HCT116 (cell line): Measurements from ENCODE around the gene TMEM232.

ENCODE experiments used
- CEBPB ChIP-seq: IDR thresholded peaks from 2 replicates; pipeline ENCODE4 v1.6.1; 2012; ENCODE audit warnings: low read depth
- EGR1 ChIP-seq: IDR thresholded peaks from 2 replicates; pipeline ENCODE4 v1.6.1; 2012; ENCODE audit warnings: low read depth
- EZH2 ChIP-seq: fragments of 200-600 bp; sonication (generic); IDR thresholded peaks from 2 replicates; pipeline ENCODE4 v1.6.1; 2017; ENCODE audit warnings: antibody characterized with exemption, mixed run types
- JUND ChIP-seq: IDR thresholded peaks from 2 replicates; pipeline ENCODE4 v1.6.1; 2012
- POLR2A ChIP-seq: IDR thresholded peaks from 2 replicates; pipeline ENCODE4 v1.7.0; 2011; ENCODE audit warnings: borderline replicate concordance; ENCODE audit not compliant: insufficient read depth, insufficient read length; ENCODE audit errors: extremely low read depth
- POLR2AphosphoS5 ChIP-seq: IDR thresholded peaks from 2 replicates; pipeline ENCODE4 v1.6.1; 2011; ENCODE audit warnings: mild to moderate bottlenecking, low read depth, low read length, moderate library complexity
- RAD21 ChIP-seq: IDR thresholded peaks from 2 replicates; pipeline ENCODE4 v1.6.1; 2012; ENCODE audit warnings: low read depth, mild to moderate bottlenecking
- SP1 ChIP-seq: IDR thresholded peaks from 2 replicates; pipeline ENCODE4 v1.6.1; 2012; ENCODE audit warnings: low read depth
- YY1 ChIP-seq: IDR thresholded peaks from 2 replicates; pipeline ENCODE4 v1.6.1; 2011; ENCODE audit warnings: low read length, low read depth, moderate library complexity, mild to moderate bottlenecking; ENCODE audit not compliant: insufficient replicate concordance; ENCODE audit errors: extremely low read depth
- ZNF274 ChIP-seq: fragments of 200-500 bp; sonication (Bioruptor generic); IDR thresholded peaks from 2 replicates; pipeline ENCODE4 v1.6.1; 2014; ENCODE audit warnings: mild to moderate bottlenecking, low read depth, low read length, inconsistent platforms
- TF ChIP-seq, protein P1 (sequence below), 3 experiments: fragments of 200-600 bp in 1 of 3; sonication (generic) in 1 of 3; IDR thresholded peaks in 2 of 3; conservative IDR thresholded peaks in 1 of 3; 2 replicates each; pipeline ENCODE4 v1.5.1; 2012 to 2017; ENCODE audit warnings: low read depth in 2 of 3, low read length in 2 of 3, antibody characterized with exemption in 1 of 3, borderline replicate concordance in 1 of 3, control low read depth in 1 of 3, mild to moderate bottlenecking in 1 of 3, mixed read lengths in 1 of 3, mixed run types in 1 of 3, moderate library complexity in 1 of 3; ENCODE audit not compliant: insufficient read depth in 1 of 3
- TF ChIP-seq, protein P2 (sequence below): IDR thresholded peaks from 2 replicates; pipeline ENCODE4 v1.6.1; 2011; ENCODE audit warnings: mild to moderate bottlenecking, low read length, moderate library complexity; ENCODE audit not compliant: insufficient replicate concordance; ENCODE audit errors: extremely low read depth
- TF ChIP-seq, protein P3 (sequence below): IDR thresholded peaks from 2 replicates; pipeline ENCODE4 v1.6.1; 2012; ENCODE audit warnings: low read depth
- TF ChIP-seq, protein P4 (sequence below): IDR thresholded peaks from 2 replicates; pipeline ENCODE4 v1.6.1; 2012

DNA sequence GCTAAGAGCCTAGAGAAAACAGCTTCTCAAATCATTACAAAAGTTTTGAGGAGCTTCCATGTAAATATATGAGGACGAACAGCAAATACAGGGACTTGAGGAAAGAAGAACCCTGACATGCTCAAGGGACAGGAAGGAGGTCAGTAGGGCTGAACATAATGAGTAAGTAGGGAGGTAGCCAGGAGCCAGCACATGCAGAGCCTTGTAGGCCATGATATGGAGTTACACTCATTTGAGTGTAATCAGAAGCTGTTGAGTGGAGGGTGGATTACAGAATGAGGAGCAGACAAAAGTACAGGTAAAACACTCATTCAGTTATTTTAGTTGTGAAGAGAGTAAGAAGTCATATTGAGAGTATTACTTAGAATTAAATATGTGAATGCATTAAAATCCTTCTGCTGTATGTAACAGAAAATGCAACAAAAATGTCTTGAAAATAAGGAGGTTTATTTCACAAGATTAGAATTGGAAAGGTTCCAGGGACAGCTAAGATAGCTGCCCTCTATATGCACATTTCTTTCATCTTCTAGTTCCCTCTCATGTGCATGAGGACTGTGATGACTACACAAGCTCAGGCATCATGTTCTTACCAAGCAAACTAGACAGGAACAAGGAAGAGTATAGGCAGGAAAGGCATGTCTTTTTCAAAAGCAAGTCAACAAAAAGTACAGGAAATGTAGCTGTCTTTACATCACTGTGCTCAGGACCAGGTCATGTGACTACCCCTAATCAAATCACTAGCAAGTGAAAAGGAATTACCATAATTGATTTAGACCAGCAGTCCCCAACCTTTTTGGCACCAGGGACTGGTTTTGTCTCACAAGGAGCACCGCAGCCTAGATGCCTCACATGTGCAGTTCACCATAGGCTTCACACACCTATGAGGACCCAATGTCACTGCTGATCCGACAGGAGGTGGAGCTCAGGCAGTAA is 87.2 kb downstream of the TMEM232 start:
- TF ChIP-seq, protein P1, sequence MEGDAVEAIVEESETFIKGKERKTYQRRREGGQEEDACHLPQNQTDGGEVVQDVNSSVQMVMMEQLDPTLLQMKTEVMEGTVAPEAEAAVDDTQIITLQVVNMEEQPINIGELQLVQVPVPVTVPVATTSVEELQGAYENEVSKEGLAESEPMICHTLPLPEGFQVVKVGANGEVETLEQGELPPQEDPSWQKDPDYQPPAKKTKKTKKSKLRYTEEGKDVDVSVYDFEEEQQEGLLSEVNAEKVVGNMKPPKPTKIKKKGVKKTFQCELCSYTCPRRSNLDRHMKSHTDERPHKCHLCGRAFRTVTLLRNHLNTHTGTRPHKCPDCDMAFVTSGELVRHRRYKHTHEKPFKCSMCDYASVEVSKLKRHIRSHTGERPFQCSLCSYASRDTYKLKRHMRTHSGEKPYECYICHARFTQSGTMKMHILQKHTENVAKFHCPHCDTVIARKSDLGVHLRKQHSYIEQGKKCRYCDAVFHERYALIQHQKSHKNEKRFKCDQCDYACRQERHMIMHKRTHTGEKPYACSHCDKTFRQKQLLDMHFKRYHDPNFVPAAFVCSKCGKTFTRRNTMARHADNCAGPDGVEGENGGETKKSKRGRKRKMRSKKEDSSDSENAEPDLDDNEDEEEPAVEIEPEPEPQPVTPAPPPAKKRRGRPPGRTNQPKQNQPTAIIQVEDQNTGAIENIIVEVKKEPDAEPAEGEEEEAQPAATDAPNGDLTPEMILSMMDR (IDR thresholded peaks at IDR 0.05 in 2 of 3, conservative IDR thresholded peaks at IDR 0.05 in 1 of 3; ENCODE audit: borderline replicate concordance in 1 of 3, insufficient read depth in 1 of 3, low read depth in 2 of 3, low read length in 2 of 3), result no peak
- TF ChIP-seq ZNF274 (no peak), SP1 (no peak), POLR2A (no peak), POLR2AphosphoS5 (no peak), YY1 (no peak), CEBPB (no peak), EGR1 (no peak), JUND (no peak), RAD21 (no peak), EZH2 (no peak)
- TF ChIP-seq, protein P2, sequence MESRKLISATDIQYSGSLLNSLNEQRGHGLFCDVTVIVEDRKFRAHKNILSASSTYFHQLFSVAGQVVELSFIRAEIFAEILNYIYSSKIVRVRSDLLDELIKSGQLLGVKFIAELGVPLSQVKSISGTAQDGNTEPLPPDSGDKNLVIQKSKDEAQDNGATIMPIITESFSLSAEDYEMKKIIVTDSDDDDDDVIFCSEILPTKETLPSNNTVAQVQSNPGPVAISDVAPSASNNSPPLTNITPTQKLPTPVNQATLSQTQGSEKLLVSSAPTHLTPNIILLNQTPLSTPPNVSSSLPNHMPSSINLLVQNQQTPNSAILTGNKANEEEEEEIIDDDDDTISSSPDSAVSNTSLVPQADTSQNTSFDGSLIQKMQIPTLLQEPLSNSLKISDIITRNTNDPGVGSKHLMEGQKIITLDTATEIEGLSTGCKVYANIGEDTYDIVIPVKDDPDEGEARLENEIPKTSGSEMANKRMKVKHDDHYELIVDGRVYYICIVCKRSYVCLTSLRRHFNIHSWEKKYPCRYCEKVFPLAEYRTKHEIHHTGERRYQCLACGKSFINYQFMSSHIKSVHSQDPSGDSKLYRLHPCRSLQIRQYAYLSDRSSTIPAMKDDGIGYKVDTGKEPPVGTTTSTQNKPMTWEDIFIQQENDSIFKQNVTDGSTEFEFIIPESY, result no peak
- TF ChIP-seq, protein P3, sequence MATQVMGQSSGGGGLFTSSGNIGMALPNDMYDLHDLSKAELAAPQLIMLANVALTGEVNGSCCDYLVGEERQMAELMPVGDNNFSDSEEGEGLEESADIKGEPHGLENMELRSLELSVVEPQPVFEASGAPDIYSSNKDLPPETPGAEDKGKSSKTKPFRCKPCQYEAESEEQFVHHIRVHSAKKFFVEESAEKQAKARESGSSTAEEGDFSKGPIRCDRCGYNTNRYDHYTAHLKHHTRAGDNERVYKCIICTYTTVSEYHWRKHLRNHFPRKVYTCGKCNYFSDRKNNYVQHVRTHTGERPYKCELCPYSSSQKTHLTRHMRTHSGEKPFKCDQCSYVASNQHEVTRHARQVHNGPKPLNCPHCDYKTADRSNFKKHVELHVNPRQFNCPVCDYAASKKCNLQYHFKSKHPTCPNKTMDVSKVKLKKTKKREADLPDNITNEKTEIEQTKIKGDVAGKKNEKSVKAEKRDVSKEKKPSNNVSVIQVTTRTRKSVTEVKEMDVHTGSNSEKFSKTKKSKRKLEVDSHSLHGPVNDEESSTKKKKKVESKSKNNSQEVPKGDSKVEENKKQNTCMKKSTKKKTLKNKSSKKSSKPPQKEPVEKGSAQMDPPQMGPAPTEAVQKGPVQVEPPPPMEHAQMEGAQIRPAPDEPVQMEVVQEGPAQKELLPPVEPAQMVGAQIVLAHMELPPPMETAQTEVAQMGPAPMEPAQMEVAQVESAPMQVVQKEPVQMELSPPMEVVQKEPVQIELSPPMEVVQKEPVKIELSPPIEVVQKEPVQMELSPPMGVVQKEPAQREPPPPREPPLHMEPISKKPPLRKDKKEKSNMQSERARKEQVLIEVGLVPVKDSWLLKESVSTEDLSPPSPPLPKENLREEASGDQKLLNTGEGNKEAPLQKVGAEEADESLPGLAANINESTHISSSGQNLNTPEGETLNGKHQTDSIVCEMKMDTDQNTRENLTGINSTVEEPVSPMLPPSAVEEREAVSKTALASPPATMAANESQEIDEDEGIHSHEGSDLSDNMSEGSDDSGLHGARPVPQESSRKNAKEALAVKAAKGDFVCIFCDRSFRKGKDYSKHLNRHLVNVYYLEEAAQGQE, result no peak
- TF ChIP-seq, protein P4, sequence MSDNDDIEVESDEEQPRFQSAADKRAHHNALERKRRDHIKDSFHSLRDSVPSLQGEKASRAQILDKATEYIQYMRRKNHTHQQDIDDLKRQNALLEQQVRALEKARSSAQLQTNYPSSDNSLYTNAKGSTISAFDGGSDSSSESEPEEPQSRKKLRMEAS, result no peak
